H1 (cell line): ENCODE measurements around the gene CCDC88C. TPM values are rescaled to one million over a fixed set of nuclear protein-coding genes. Genes with fewer than 3 reads are reported as not detected.
A peak's percentile ranks its signal among the peaks of the same experiment; 100 is the strongest.

Experiments used
- CTCF ChIA-PET: fragments of 300-600 bp; sonication (Branson Sonifier 250); formaldehyde crosslinking; loops from one replicate; lab custom pipeline; 2021; ENCODE audit not compliant: partially characterized antibody; lab: Charles Lee
- POLR2A ChIA-PET: fragments of 300-600 bp; sonication (Branson Sonifier 250); formaldehyde crosslinking; loops from one replicate; lab custom pipeline; 2021; ENCODE audit warnings: inconsistent platforms; ENCODE audit not compliant: partially characterized antibody; lab: Charles Lee
- DNase-seq, 2 experiments: peaks; one replicate each; pipeline versions ENCODE4 v3.0.0 to v3.0.0-alpha.2; 2010 to 2022; ENCODE audit warnings: low spot score in 2 of 2, low read depth in 1 of 2, mixed read lengths in 1 of 2
- FAIRE-seq: peaks from 2 replicates; lab custom pipeline; 2011; peaks lifted over from hg19 to GRCh38; lab: Jason Lieb, UNC
- H2AFZ ChIP-seq: 2 replicates; pipeline ENCODE4 v1.8.1; 2012; ENCODE audit warnings: low read length, inconsistent platforms
- H2AK5ac ChIP-seq: 2 replicates; pipeline ENCODE4 v1.6.1; 2013; ENCODE audit warnings: low read depth, low read length
- H2BK120ac ChIP-seq: replicated peaks from 2 replicates; pipeline ENCODE3; 2013; ENCODE audit warnings: low read depth, low read length, inconsistent platforms
- H2BK12ac ChIP-seq: 2 replicates; pipeline ENCODE4 v1.6.1; 2013; ENCODE audit warnings: low read depth, low read length
- H2BK15ac ChIP-seq: 2 replicates; pipeline ENCODE4 v1.6.1; 2013; ENCODE audit warnings: low read length
- H2BK20ac ChIP-seq: 2 replicates; pipeline ENCODE4 v1.6.1; 2013; ENCODE audit warnings: low read length
- H2BK5ac ChIP-seq: 2 replicates; pipeline ENCODE4 v1.6.1; 2013; ENCODE audit warnings: low read depth, low read length
- H3K14ac ChIP-seq: 2 replicates; pipeline ENCODE4 v1.6.1; 2013; ENCODE audit warnings: inconsistent platforms; ENCODE audit not compliant: insufficient read length
- H3K18ac ChIP-seq: 2 replicates; pipeline ENCODE4 v1.6.1; 2013; ENCODE audit warnings: low read length; ENCODE audit errors: extremely low read depth
- H3K23ac ChIP-seq: 2 replicates; pipeline ENCODE4 v1.6.1; 2013; ENCODE audit warnings: inconsistent platforms; ENCODE audit not compliant: insufficient read length
- H3K23me2 ChIP-seq: 2 replicates; pipeline ENCODE4 v1.6.1; 2013; ENCODE audit warnings: low read depth, low read length
- H3K27ac ChIP-seq: 2 replicates; pipeline ENCODE4 v1.6.1; 2011; ENCODE audit warnings: low read depth, low read length, inconsistent platforms
- H3K27me3 ChIP-seq, 4 experiments: replicated peaks in 1 of 4; 1 replicate in 1 of 4; 2 replicates in 3 of 4; pipeline versions ENCODE4 v1.6.1 to v1.8.1; 2011 to 2013; ENCODE audit warnings: low read length in 3 of 4, mild to moderate bottlenecking in 3 of 4, inconsistent platforms in 2 of 4, mixed read lengths in 2 of 4, moderate library complexity in 1 of 4; ENCODE audit not compliant: control insufficient read depth in 3 of 4, insufficient read depth in 3 of 4; ENCODE audit errors: extremely low read depth in 1 of 4
- H3K36me3 ChIP-seq, 4 experiments: 2 replicates each; pipeline versions ENCODE4 v1.6.1 to v1.8.1; 2011 to 2013; ENCODE audit warnings: mild to moderate bottlenecking in 4 of 4, low read length in 3 of 4, moderate library complexity in 2 of 4, control low read depth in 1 of 4, inconsistent platforms in 1 of 4; ENCODE audit not compliant: insufficient read depth in 4 of 4, control insufficient read depth in 2 of 4
- H3K4ac ChIP-seq: replicated peaks from 2 replicates; pipeline ENCODE3; 2013; ENCODE audit warnings: low read length, low read depth, mixed read lengths, inconsistent platforms; ENCODE audit not compliant: insufficient read length
- H3K4me1 ChIP-seq, 4 experiments: replicated peaks in 1 of 4; 1 replicate in 1 of 4; 2 replicates in 3 of 4; pipeline versions ENCODE4 v1.6.1 to v1.8.1; 2011 to 2013; ENCODE audit warnings: low read length in 3 of 4, inconsistent platforms in 2 of 4, mixed read lengths in 1 of 4; ENCODE audit not compliant: insufficient read depth in 4 of 4, control insufficient read depth in 3 of 4
- H3K4me2 ChIP-seq, 2 experiments: 2 replicates each; pipeline versions ENCODE4 v1.6.1 to v1.8.1; 2011 to 2013; ENCODE audit warnings: low read depth in 2 of 2, low read length in 2 of 2, control low read depth in 1 of 2, inconsistent platforms in 1 of 2, mild to moderate bottlenecking in 1 of 2; ENCODE audit not compliant: insufficient read depth in 1 of 2
- H3K4me3 ChIP-seq, 4 experiments: fragments of 200-600, 300-600 bp in 1 of 4; sonication (generic), shearing (Covaris generic), sonication (Bioruptor Twin) in 1 of 4; 2 replicates each; pipeline versions ENCODE4 v1.5.1 to v1.8.1; 2011 to 2016; ENCODE audit warnings: low read length in 4 of 4, low read depth in 3 of 4, control low read depth in 2 of 4, inconsistent platforms in 2 of 4, mild to moderate bottlenecking in 2 of 4, mixed read lengths in 1 of 4, moderate library complexity in 1 of 4; ENCODE audit not compliant: insufficient read depth in 2 of 4; ENCODE audit errors: extremely low read depth in 1 of 4
- H3K56ac ChIP-seq: replicated peaks from 2 replicates; pipeline ENCODE3; 2013; ENCODE audit warnings: low read depth, mild to moderate bottlenecking, mixed read lengths, low read length, inconsistent platforms; ENCODE audit not compliant: insufficient read length
- H3K79me1 ChIP-seq: 2 replicates; pipeline ENCODE4 v1.6.1; 2013; ENCODE audit warnings: low read depth, low read length, control low read depth
- H3K79me2 ChIP-seq, 2 experiments: 2 replicates each; pipeline versions ENCODE4 v1.6.1 to v1.8.1; 2012 to 2013; ENCODE audit warnings: low read length in 2 of 2, mild to moderate bottlenecking in 2 of 2, inconsistent platforms in 1 of 2; ENCODE audit not compliant: insufficient read depth in 2 of 2, control insufficient read depth in 1 of 2
- H3K9ac ChIP-seq, 4 experiments: replicated peaks in 1 of 4; 1 replicate in 1 of 4; 2 replicates in 3 of 4; pipeline versions ENCODE4 v1.6.1 to v1.8.1; 2011 to 2013; ENCODE audit warnings: low read depth in 3 of 4, low read length in 3 of 4, control low read depth in 2 of 4, mild to moderate bottlenecking in 2 of 4, moderate library complexity in 2 of 4, inconsistent platforms in 1 of 4; ENCODE audit errors: extremely low read depth in 1 of 4
- H3K9me3 ChIP-seq, 2 experiments: 2 replicates each; pipeline versions ENCODE4 v1.6.1 to v1.8.1; 2012 to 2013; ENCODE audit warnings: mild to moderate bottlenecking in 2 of 2, moderate library complexity in 2 of 2, control low read depth in 1 of 2, inconsistent platforms in 1 of 2, low read depth in 1 of 2, low read length in 1 of 2, mixed read lengths in 1 of 2; ENCODE audit not compliant: insufficient read depth in 2 of 2
- H4K20me1 ChIP-seq, 2 experiments: replicated peaks in 1 of 2; 2 replicates each; pipeline versions ENCODE3 to v1.8.1; 2011 to 2013; ENCODE audit warnings: inconsistent platforms in 2 of 2, low read length in 2 of 2, mild to moderate bottlenecking in 1 of 2; ENCODE audit not compliant: insufficient read depth in 2 of 2, control insufficient read depth in 1 of 2
- H4K5ac ChIP-seq: 2 replicates; pipeline ENCODE4 v1.6.1; 2013; ENCODE audit warnings: low read length, low read depth, mixed read lengths, inconsistent platforms; ENCODE audit not compliant: insufficient read length
- H4K8ac ChIP-seq: 2 replicates; pipeline ENCODE4 v1.8.0; 2013; ENCODE audit warnings: mild to moderate bottlenecking, moderate library complexity, low read length, inconsistent platforms; ENCODE audit not compliant: insufficient read depth; ENCODE audit errors: extremely low read depth
- H4K91ac ChIP-seq: replicated peaks from 2 replicates; pipeline ENCODE3; 2013; ENCODE audit warnings: low read length, mixed read lengths, inconsistent platforms; ENCODE audit not compliant: insufficient read length
- CBX5 ChIP-seq: fragments of 300-800, 300-1000 bp; sonication (generic); IDR thresholded peaks from 2 replicates; pipeline ENCODE4 v1.7.1; 2016; ENCODE audit warnings: antibody characterized with exemption, low read length, low read depth
- EGR1 ChIP-seq: IDR thresholded peaks from 2 replicates; pipeline ENCODE4 v1.6.1; 2011; ENCODE audit warnings: low read depth, low read length, borderline replicate concordance
- EZH2 ChIP-seq: fragments of 200-600 bp; sonication (generic); IDR thresholded peaks from 2 replicates; pipeline ENCODE4 v1.7.1; 2012; ENCODE audit warnings: low read depth, mild to moderate bottlenecking, moderate library complexity, low read length, inconsistent platforms; ENCODE audit not compliant: severe bottlenecking
- FOSL1 ChIP-seq: IDR thresholded peaks from 2 replicates; pipeline ENCODE4 v1.6.1; 2011; ENCODE audit warnings: mild to moderate bottlenecking, low read depth, low read length, moderate library complexity; ENCODE audit not compliant: insufficient read depth
- JUND ChIP-seq: IDR thresholded peaks from 2 replicates; pipeline ENCODE4 v1.6.1; 2011; ENCODE audit warnings: mild to moderate bottlenecking, improper control_type of control experiment, low read length
- KDM4A ChIP-seq: IDR thresholded peaks from one replicate; pipeline ENCODE4 v1.7.1; 2012; ENCODE audit warnings: low read depth, mild to moderate bottlenecking, moderate library complexity, low read length, inconsistent platforms; ENCODE audit not compliant: severe bottlenecking
- NRF1 ChIP-seq: IDR thresholded peaks from 2 replicates; pipeline ENCODE4 v1.6.1; 2011; ENCODE audit warnings: mild to moderate bottlenecking, low read depth, low read length, improper control_type of control experiment
- POLR2A ChIP-seq, 2 experiments: IDR thresholded peaks; 1 replicate in 1 of 2; 2 replicates in 1 of 2; pipeline ENCODE4 v1.6.1; 2011; ENCODE audit warnings: low read depth in 2 of 2, low read length in 2 of 2, mild to moderate bottlenecking in 2 of 2; ENCODE audit errors: control extremely low read depth in 1 of 2
- RAD21 ChIP-seq, 2 experiments: IDR thresholded peaks in 1 of 2; conservative IDR thresholded peaks in 1 of 2; 2 replicates each; pipeline ENCODE4 v1.6.1; 2011; ENCODE audit warnings: low read depth in 2 of 2, low read length in 2 of 2, improper control_type of control experiment in 1 of 2, inconsistent platforms in 1 of 2, mild to moderate bottlenecking in 1 of 2, moderate library complexity in 1 of 2
- RXRA ChIP-seq: IDR thresholded peaks from 2 replicates; pipeline ENCODE4 v1.6.1; 2011; ENCODE audit warnings: low read depth, mild to moderate bottlenecking, low read length, moderate library complexity; ENCODE audit not compliant: insufficient read depth
- SP4 ChIP-seq: IDR thresholded peaks from 2 replicates; pipeline ENCODE4 v1.6.1; 2012; ENCODE audit warnings: low read length, inconsistent platforms
- YY1 ChIP-seq: IDR thresholded peaks from 2 replicates; pipeline ENCODE4 v1.6.1; 2011; ENCODE audit warnings: low read depth, mild to moderate bottlenecking, low read length
- WGBS, 2 experiments: shearing (Covaris generic) in 1 of 2; methylation state at CpG; one replicate each; pipeline versions ENCODE4 v1.1.6 to v1.1.7; 2013 to 2015; ENCODE audit warnings: low lambda C conversion rate in 2 of 2, mixed read lengths in 2 of 2, inconsistent platforms in 1 of 2, low coverage in 1 of 2, missing lambda C conversion rate in 1 of 2; ENCODE audit not compliant: insufficient replicate concordance in 2 of 2, insufficient coverage in 1 of 2, insufficient read length in 1 of 2; ENCODE audit errors: extremely low coverage in 1 of 2, missing lambda C conversion rate in 1 of 2; 5-methylcytosine and 5-hydroxymethylcytosine counted together
- polyA plus RNA-seq, 7 experiments: library from polyadenylated mRNA; depleted of rRNA in 3 of 7; stranded (reverse) in 5 of 7; unstranded in 2 of 7; fragments of >200 nt in 5 of 7; fragments of 200-250 nt in 2 of 7; gene quantifications; 1 replicate in 5 of 7; 2 replicates in 1 of 7; 4 replicates in 1 of 7; pipeline versions ENCODE4 v1.2.1 to v1.2.3, GENCODE V29; 2011 to 2013; ENCODE audit warnings: missing spikeins in 2 of 7, mixed read lengths in 2 of 7
- total RNA-seq: library from RNA; stranded (reverse); fragmentation: NEBNext Ultra II Directional; extraction: Animal tissue kit (Norgen Biotek cat#: 25700); gene quantifications from 2 replicates; pipeline ENCODE4 v1.2.1, GENCODE V29; 2021

The CCDC88C gene
- total and polyA plus RNA-seq, 2 of the 8 experiments (the other 6 are each of a cell fraction or from before 2014, with no cell fraction given): 10.3 to 57.7 TPM

GRCh38 chr14:91377700-91378652, 39.6 kb downstream of the CCDC88C start:
- H3K9ac ChIP-seq: no peak overlapping the region
- H2AFZ ChIP-seq: no peak overlapping the region
- WGBS, 2 experiments: 85% methylated on average over 12 of the region's 15 CpGs; no CpG with 5 or more reads in 1 of the 2 experiments
- peaks cover 3 to 96% of the 10 kb centered on the region in 2 experiments; a peak in 2 of 4 replicates for H3K79me2 ChIP-seq
- H3K14ac ChIP-seq: no peak overlapping the region
- FAIRE-seq (no peak), DNase-seq (no peak)
- no peaks in the 10 kb centered on the region for H3K36me3 ChIP-seq
- no peak overlapping the region for H4K5ac ChIP-seq
- peaks cover 24 to 28% of the 10 kb centered on the region in 2 experiments for H4K20me1 ChIP-seq
- no peak overlapping the region for H3K56ac ChIP-seq
- no peak overlapping the region for H2BK20ac ChIP-seq
- no peak overlapping the region for H3K4me2 ChIP-seq
- H3K4me1 ChIP-seq: peaks cover 6 to 60% (median 35%) of the 10 kb centered on the region in 4 experiments
- H3K23me2 ChIP-seq: no peaks in the 10 kb centered on the region
- no peak overlapping the region for H3K4me3 ChIP-seq
- H3K27ac ChIP-seq: no peak overlapping the region
- no peak overlapping the region for H2BK5ac ChIP-seq
- no peak overlapping the region for H2BK15ac ChIP-seq
- ChIA-PET CTCF (interaction anchor here (1.0 to 4.9 kb wide), 12 partner anchors 9 to 87 kb away, joined by 3 to 31 read pairs (median 4); no protein-coding TSS in a partner anchor), POLR2A (interaction anchor here (1.1 to 2.9 kb wide), 4 partner anchors 10 to 72 kb away, joined by 3 to 11 read pairs (median 3); no protein-coding TSS in a partner anchor)
- H2BK120ac ChIP-seq: no peak overlapping the region
- no peak overlapping the region for H2AK5ac ChIP-seq
- no peak overlapping the region for H3K23ac ChIP-seq
- no peak overlapping the region for H2BK12ac ChIP-seq
- no peak overlapping the region for H4K91ac ChIP-seq
- no peak overlapping the region for H4K8ac ChIP-seq
- no peaks in the 10 kb centered on the region for H3K27me3 ChIP-seq
- H3K79me1 ChIP-seq: peaks cover 32% of the 10 kb centered on the region
- no peaks in the 10 kb centered on the region for H3K9me3 ChIP-seq
- H3K18ac ChIP-seq: peak overlapping the region; percentile 24; the same call in 1 of the 2 replicates
- H3K4ac ChIP-seq: no peak overlapping the region
- no peak for TF ChIP-seq EZH2
- TF ChIP-seq EGR1: no peak
- no peak for TF ChIP-seq RAD21 (IDR thresholded peaks at IDR 0.05 in 1 of 2, conservative IDR thresholded peaks at IDR 0.05 in 1 of 2; ENCODE audit: low read depth in 2 of 2, low read length in 2 of 2)
- no peak for TF ChIP-seq NRF1
- TF ChIP-seq FOSL1: no peak
- no peak for TF ChIP-seq YY1
- TF ChIP-seq KDM4A: no peak
- TF ChIP-seq SP4: no peak
- no peak for TF ChIP-seq CBX5
- no peak for TF ChIP-seq JUND
- TF ChIP-seq POLR2A (IDR thresholded peaks at IDR 0.05; ENCODE audit: control extremely low read depth in 1 of 2, low read depth in 2 of 2, low read length in 2 of 2): no peak
- no peak for TF ChIP-seq RXRA
